Activated CD4-positive, alpha-beta T cell treated with anti-CD3 and anti-CD28 coated beads for 4 hours (primary cell): ENCODE measurements around the gene UBE3B.

Source experiments
- DNase-seq, 2 donors: peaks; one replicate each; pipeline ENCODE4 v3.0.0-alpha.2; 2020

UBE3B gene

DNA sequence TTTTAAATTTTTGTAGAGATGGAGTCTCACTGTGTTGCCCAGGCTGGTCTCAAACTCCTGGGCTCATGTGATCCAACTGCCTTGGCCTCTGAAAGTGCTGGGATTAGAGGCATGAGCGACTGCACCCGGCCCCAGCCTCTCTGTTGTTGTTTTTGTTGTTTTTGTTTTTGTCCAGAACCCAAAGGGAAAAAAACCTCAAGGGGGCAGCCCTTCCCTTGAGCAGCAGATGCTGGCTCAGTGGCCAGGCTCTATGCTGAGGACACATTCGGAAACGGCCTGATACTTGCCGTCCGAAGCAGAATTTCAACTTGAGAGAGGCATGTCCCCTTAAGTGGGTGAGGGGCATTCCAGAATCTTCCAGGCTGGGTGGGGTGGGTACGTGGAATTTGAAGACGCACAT, 102.8 kb downstream of the UBE3B start:
- no peak for DNase-seq

DNA sequence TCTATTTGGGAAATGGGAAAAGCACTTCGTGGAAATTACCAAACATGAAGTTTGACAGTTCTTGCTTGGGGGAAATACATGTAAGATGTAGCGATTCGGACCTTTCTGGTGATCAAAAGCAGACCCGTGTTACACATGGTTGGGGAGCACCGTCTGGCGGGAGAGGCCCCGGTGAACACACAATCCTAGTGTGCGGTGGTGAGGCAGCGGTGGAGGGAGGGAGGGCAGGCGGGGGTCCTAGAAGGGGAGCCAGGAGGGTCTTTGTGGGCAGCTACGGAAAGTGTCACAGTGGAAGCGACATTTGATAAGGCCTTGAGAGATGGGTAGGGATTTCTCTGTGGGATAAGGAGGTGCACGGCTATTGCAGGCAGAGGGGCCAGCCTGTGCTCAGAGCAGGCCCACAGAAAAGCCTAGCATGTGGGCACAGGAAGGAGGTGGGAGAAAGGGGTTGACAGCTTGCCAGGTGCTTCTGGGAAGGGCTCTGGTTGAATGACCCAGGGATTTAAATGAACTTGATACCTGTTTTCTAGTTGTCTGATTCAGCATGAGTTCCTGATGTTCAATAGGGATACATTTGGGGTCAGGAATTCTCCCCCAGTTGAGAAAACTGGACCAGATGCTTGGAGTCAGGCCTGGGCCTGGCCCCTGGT, 103.4 kb downstream of the UBE3B start:
- no peak for DNase-seq

DNA sequence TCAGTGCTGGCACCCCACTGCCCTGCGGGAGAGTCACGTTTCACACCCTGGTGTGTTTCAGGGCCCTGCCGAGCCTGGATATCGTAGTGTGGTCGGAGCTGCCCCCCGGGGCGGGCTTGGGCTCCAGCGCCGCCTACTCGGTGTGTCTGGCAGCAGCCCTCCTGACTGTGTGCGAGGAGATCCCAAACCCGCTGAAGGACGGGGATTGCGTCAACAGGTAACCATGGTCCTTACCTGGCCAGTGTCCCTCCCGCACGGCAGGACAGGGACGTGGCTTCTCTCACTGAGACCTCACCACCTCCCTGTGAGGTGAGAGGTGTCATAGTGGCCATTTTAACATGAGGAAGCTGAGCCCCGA, 103.9 kb downstream of the UBE3B start:
- DNase-seq = no peak

GRCh38 chr12:109581856-109582255, 104.4 kb downstream of the UBE3B start:
- DNase-seq = no peak

DNA sequence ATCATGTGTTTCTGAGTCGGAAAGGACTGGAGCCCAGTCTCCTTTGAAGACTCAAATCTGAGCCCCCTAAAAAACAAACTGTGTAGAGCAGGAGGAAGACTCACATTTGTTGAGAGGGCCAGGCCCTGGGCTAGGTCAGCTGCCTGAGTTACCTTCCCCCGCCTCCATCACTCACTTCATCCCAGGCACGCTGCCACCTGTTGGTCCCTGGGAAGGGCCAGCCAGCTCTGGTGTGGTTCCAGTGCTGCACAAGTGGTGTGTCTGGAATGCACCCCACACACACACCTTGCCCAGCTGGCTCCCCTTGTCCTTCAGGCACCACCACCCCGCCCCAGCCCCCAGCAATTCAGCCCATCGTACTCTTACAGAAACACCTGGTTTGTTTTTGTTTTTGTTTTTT, 105.2 kb downstream of the UBE3B start:
- DNase-seq = no peak

GRCh38 chr12:109583733-109584132, 106.3 kb downstream of the UBE3B start:
- no peak for DNase-seq
